ENCODE results near the gene SLC19A1.

Gene SLC19A1
- total RNA-seq = 6.4 to 7.9 (median 7.0) reads per million in 3 donors

DNA sequence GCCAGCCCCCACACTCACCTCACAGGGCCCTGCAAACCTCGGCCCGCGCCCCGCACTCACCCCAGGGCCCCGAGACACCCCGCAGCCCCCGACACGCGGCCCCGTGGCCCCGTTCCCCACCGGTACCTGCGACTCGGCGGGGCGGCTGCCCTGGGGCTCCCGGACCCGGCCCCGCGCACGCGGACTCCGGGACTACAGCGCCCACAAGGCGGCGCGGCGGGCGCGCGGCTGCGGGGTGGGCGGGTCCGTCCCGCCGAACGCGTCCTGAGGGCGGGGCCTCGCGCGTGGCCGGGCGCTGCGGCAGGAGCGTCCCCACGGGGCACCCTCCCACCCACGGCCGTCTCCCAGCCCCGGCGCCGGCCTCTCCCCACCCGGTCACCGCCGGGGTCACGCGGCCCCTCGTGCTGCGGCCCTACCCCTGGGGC is at the start of gene SLC19A1:
TSS of gene SLC19A1 (minus strand) at position 199 of the 425 bp plus-strand sequence. CDS start 4,481 bp downstream, outside the sequence.
- no peaks in the 10 kb centered on the region for H3K36me3 ChIP-seq (ENCODE audit: control insufficient read depth, insufficient read depth, low read length)
- H3K27me3 ChIP-seq (replicated peaks; ENCODE audit: control insufficient read depth, insufficient read depth, low read length, poor library complexity, severe bottlenecking) = no peaks in the 10 kb centered on the region
- peaks cover 10% of the 10 kb centered on the region for H3K4me1 ChIP-seq (ENCODE audit: control insufficient read depth, insufficient read depth, low read length, poor library complexity, severe bottlenecking)
- peak; percentile 46 to 61 (median 49) for DNase-seq
- H3K9me3 ChIP-seq (ENCODE audit: control insufficient read depth, low read length) = no peaks in the 10 kb centered on the region
- peak within 1 kb of the TSS; percentile 56 for H3K4me3 ChIP-seq (ENCODE audit: insufficient read depth, low read depth, low read length, poor library complexity, severe bottlenecking)
- H3K27ac ChIP-seq (ENCODE audit: insufficient read depth, low read length, poor library complexity, severe bottlenecking) = peak within 1 kb of the TSS; percentile 58

GRCh38 chr21:45591619-45592207 is 49.5 kb upstream of the SLC19A1 start:
- Histone ChIP-seq H3K36me3 (ENCODE audit: control insufficient read depth, insufficient read depth, low read length) (no peaks in the 10 kb centered on the region), H3K27ac (ENCODE audit: insufficient read depth, low read length, poor library complexity, severe bottlenecking) (peak overlapping the region; percentile 49), H3K9me3 (ENCODE audit: control insufficient read depth, low read length) (no peaks in the 10 kb centered on the region), H3K4me3 (ENCODE audit: insufficient read depth, low read depth, low read length, poor library complexity, severe bottlenecking) (no peak overlapping the region), H3K27me3 (replicated peaks; ENCODE audit: control insufficient read depth, insufficient read depth, low read length, poor library complexity, severe bottlenecking) (no peaks in the 10 kb centered on the region), H3K4me1 (ENCODE audit: control insufficient read depth, insufficient read depth, low read length, poor library complexity, severe bottlenecking) (peaks cover 26% of the 10 kb centered on the region)
- DNase-seq = no peak

DNA sequence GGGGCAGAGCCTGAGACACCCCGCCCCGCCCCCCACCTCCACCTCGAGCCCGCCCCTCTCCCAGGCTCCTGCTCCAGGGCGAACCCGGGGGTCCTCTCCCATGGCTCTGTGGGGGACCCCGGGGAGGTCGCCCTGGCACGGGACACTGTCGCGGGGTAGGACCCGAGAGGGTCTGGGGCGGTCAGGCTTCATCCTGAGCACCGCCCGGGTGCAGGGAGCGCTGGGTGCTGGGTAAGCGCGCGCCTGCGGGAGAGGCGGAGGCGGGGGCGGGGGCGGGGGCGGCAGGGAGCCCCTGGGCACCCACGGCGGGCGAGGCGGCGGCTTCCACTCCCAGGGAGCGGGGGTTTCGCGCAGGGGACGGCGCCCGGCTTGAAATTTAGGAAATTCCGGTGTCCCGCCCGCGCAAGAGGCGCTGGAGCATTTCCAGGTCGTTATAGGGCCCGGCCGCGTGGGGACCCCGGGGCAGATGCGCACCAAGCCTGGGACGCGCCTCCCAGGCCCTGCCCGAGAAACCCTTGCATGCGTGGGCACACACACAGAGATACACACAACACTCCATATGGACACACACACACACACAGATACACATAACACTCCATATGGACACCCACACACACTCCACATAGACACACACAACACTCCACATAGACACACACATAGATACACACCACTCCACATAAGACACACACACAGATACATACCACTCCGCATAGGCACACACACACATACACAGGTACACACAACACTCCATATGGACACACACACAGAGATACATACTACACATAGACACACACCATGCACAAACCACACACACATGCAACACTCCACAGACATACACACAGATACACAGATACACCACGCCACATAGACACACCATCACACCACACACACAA is 48.7 kb upstream of the SLC19A1 start:
- Histone ChIP-seq H3K9me3 (ENCODE audit: control insufficient read depth, low read length) (peaks cover 2% of the 10 kb centered on the region), H3K4me1 (ENCODE audit: control insufficient read depth, insufficient read depth, low read length, poor library complexity, severe bottlenecking) (peaks cover 26% of the 10 kb centered on the region), H3K4me3 (ENCODE audit: insufficient read depth, low read depth, low read length, poor library complexity, severe bottlenecking) (peak overlapping the region; percentile 27), H3K36me3 (ENCODE audit: control insufficient read depth, insufficient read depth, low read length) (no peaks in the 10 kb centered on the region), H3K27me3 (replicated peaks; ENCODE audit: control insufficient read depth, insufficient read depth, low read length, poor library complexity, severe bottlenecking) (no peaks in the 10 kb centered on the region), H3K27ac (ENCODE audit: insufficient read depth, low read length, poor library complexity, severe bottlenecking) (peak overlapping the region; percentile 42)
- peak; percentile 34 to 54 (median 50) for DNase-seq

GRCh38 chr21:45590246-45590725 is 48.0 kb upstream of the SLC19A1 start:
- H3K36me3 ChIP-seq (ENCODE audit: control insufficient read depth, insufficient read depth, low read length) = no peaks in the 10 kb centered on the region
- peaks cover 4% of the 10 kb centered on the region for H3K9me3 ChIP-seq (ENCODE audit: control insufficient read depth, low read length)
- peak; percentile 60 to 68 (median 67) for DNase-seq
- H3K27me3 ChIP-seq (replicated peaks; ENCODE audit: control insufficient read depth, insufficient read depth, low read length, poor library complexity, severe bottlenecking) = no peaks in the 10 kb centered on the region
- peak overlapping the region; percentile 35 for H3K27ac ChIP-seq (ENCODE audit: insufficient read depth, low read length, poor library complexity, severe bottlenecking)
- H3K4me3 ChIP-seq (ENCODE audit: insufficient read depth, low read depth, low read length, poor library complexity, severe bottlenecking) = peak overlapping the region; percentile 55
- peaks cover 26% of the 10 kb centered on the region for H3K4me1 ChIP-seq (ENCODE audit: control insufficient read depth, insufficient read depth, low read length, poor library complexity, severe bottlenecking)

- DNase-seq = no peak
- H3K4me1 ChIP-seq (ENCODE audit: control insufficient read depth, insufficient read depth, low read length, poor library complexity, severe bottlenecking) = peaks cover 26% of the 10 kb centered on the region
- no peaks in the 10 kb centered on the region for H3K36me3 ChIP-seq (ENCODE audit: control insufficient read depth, insufficient read depth, low read length)
- peak overlapping the region; percentile 55 for H3K4me3 ChIP-seq (ENCODE audit: insufficient read depth, low read depth, low read length, poor library complexity, severe bottlenecking)
- H3K27ac ChIP-seq (ENCODE audit: insufficient read depth, low read length, poor library complexity, severe bottlenecking) = peak overlapping the region; percentile 35
- H3K27me3 ChIP-seq (replicated peaks; ENCODE audit: control insufficient read depth, insufficient read depth, low read length, poor library complexity, severe bottlenecking) = no peaks in the 10 kb centered on the region
- H3K9me3 ChIP-seq (ENCODE audit: control insufficient read depth, low read length) = peaks cover 4% of the 10 kb centered on the region
Measured at GRCh38 chr21:45589686-45590245, 47.5 kb upstream of the SLC19A1 start.

GRCh38 chr21:45588871-45589491 is 46.7 kb upstream of the SLC19A1 start:
- H3K4me3 ChIP-seq (ENCODE audit: insufficient read depth, low read depth, low read length, poor library complexity, severe bottlenecking) = no peak overlapping the region
- H3K36me3 ChIP-seq (ENCODE audit: control insufficient read depth, insufficient read depth, low read length) = no peaks in the 10 kb centered on the region
- no peak for DNase-seq
- peaks cover 26% of the 10 kb centered on the region for H3K4me1 ChIP-seq (ENCODE audit: control insufficient read depth, insufficient read depth, low read length, poor library complexity, severe bottlenecking)
- no peaks in the 10 kb centered on the region for H3K27me3 ChIP-seq (replicated peaks; ENCODE audit: control insufficient read depth, insufficient read depth, low read length, poor library complexity, severe bottlenecking)
- H3K27ac ChIP-seq (ENCODE audit: insufficient read depth, low read length, poor library complexity, severe bottlenecking) = no peak overlapping the region
- H3K9me3 ChIP-seq (ENCODE audit: control insufficient read depth, low read length) = peaks cover 4% of the 10 kb centered on the region

- no peak for DNase-seq
- Histone ChIP-seq H3K4me1 (ENCODE audit: control insufficient read depth, insufficient read depth, low read length, poor library complexity, severe bottlenecking) (peaks cover 26% of the 10 kb centered on the region), H3K36me3 (ENCODE audit: control insufficient read depth, insufficient read depth, low read length) (no peaks in the 10 kb centered on the region), H3K9me3 (ENCODE audit: control insufficient read depth, low read length) (peaks cover 4% of the 10 kb centered on the region), H3K27ac (ENCODE audit: insufficient read depth, low read length, poor library complexity, severe bottlenecking) (no peak overlapping the region), H3K4me3 (ENCODE audit: insufficient read depth, low read depth, low read length, poor library complexity, severe bottlenecking) (no peak overlapping the region), H3K27me3 (replicated peaks; ENCODE audit: control insufficient read depth, insufficient read depth, low read length, poor library complexity, severe bottlenecking) (no peaks in the 10 kb centered on the region)
Measured at GRCh38 chr21:45588086-45588825, 46.0 kb upstream of the SLC19A1 start.

GRCh38 chr21:45586289-45586858 is 44.1 kb upstream of the SLC19A1 start:
- DNase-seq = no peak
- H3K4me1 ChIP-seq (ENCODE audit: control insufficient read depth, insufficient read depth, low read length, poor library complexity, severe bottlenecking) = peaks cover 12% of the 10 kb centered on the region
- H3K9me3 ChIP-seq (ENCODE audit: control insufficient read depth, low read length) = peaks cover 4% of the 10 kb centered on the region
- no peaks in the 10 kb centered on the region for H3K36me3 ChIP-seq (ENCODE audit: control insufficient read depth, insufficient read depth, low read length)
- H3K27me3 ChIP-seq (replicated peaks; ENCODE audit: control insufficient read depth, insufficient read depth, low read length, poor library complexity, severe bottlenecking) = no peaks in the 10 kb centered on the region
- no peak overlapping the region for H3K27ac ChIP-seq (ENCODE audit: insufficient read depth, low read length, poor library complexity, severe bottlenecking)
- no peak overlapping the region for H3K4me3 ChIP-seq (ENCODE audit: insufficient read depth, low read depth, low read length, poor library complexity, severe bottlenecking)

DNA sequence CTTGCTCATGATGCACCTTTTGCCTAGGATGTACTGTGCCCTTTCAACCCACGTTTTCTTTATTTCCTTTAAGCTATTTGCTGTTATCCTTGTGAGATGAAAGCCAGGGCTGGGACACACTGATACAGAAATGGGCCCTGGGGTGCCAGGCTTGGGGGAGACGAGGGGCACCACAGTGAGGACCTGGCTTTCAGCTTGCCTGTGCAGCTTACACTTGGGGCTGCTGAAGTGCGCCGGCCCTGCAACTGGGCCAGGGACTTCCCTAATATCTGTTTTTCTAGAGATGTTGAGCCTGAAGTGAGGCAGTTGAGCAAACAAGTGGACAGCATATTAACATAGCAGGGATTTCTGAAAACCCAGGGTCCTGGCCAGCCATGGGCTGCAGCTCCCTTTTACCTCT is 42.5 kb upstream of the SLC19A1 start:
- no peaks in the 10 kb centered on the region for H3K36me3 ChIP-seq (ENCODE audit: control insufficient read depth, insufficient read depth, low read length)
- no peak overlapping the region for H3K27ac ChIP-seq (ENCODE audit: insufficient read depth, low read length, poor library complexity, severe bottlenecking)
- peaks cover under 1% of the 10 kb centered on the region for H3K4me1 ChIP-seq (ENCODE audit: control insufficient read depth, insufficient read depth, low read length, poor library complexity, severe bottlenecking)
- no peaks in the 10 kb centered on the region for H3K27me3 ChIP-seq (replicated peaks; ENCODE audit: control insufficient read depth, insufficient read depth, low read length, poor library complexity, severe bottlenecking)
- no peak for DNase-seq
- H3K9me3 ChIP-seq (ENCODE audit: control insufficient read depth, low read length) = peaks cover 4% of the 10 kb centered on the region
- H3K4me3 ChIP-seq (ENCODE audit: insufficient read depth, low read depth, low read length, poor library complexity, severe bottlenecking) = no peak overlapping the region

Data from effector memory CD4-positive, alpha-beta T cell (primary cell).